A673 (cell line): Measurements from ENCODE around the gene PTX4.

Experiments
- CTCF ChIP-seq: fragments of 300-800, 200-600 bp; sonication (generic); conservative IDR thresholded peaks from 2 replicates; pipeline ENCODE4 v1.5.1; 2017; ENCODE audit warnings: low read depth, mild to moderate bottlenecking, antibody characterized with exemption, low read length, moderate library complexity, mixed read lengths
- EZH2 ChIP-seq: fragments of 200-600 bp; sonication (generic); IDR thresholded peaks from 2 replicates; pipeline ENCODE4 v1.6.1; 2017; ENCODE audit warnings: borderline replicate concordance, low read depth, mild to moderate bottlenecking, mixed read lengths, antibody characterized with exemption, low read length; ENCODE audit not compliant: poor library complexity, severe bottlenecking

GRCh38 chr16:1466968-1467521 lies 21.7 kb downstream of the PTX4 start:
- TF ChIP-seq CTCF (no peak), EZH2 (no peak)
